Activated CD4-positive, alpha-beta T cell treated with anti-CD3 and anti-CD28 coated beads for 1 hour (primary cell): ENCODE results near the gene RPL36.
"Not testable (repeated sequence)": the region's sequence is repeated elsewhere in the genome, so short reads cannot be mapped to it uniquely, and the experiment has no call there.

Experiments
- DNase-seq: peaks from one replicate; pipeline ENCODE4 v3.0.0-alpha.2; 2020

The RPL36 gene

GRCh38 chr19:5707576-5708575 is 17.8 kb downstream of the RPL36 start:
- no peak for DNase-seq

- no peak for DNase-seq
These were observed 20.9 kb downstream of the RPL36 start for GRCh38 chr19:5711025-5711424.

- no peak for DNase-seq
These were observed 21.6 kb downstream of the RPL36 start for GRCh38 chr19:5711713-5712161.

GRCh38 chr19:5713228-5713627 is 23.1 kb downstream of the RPL36 start:
- DNase-seq: no peak

- DNase-seq: no peak
These were observed 24.7 kb downstream of the RPL36 start for GRCh38 chr19:5714816-5715215.

GRCh38 chr19:5717215-5717935 is 27.3 kb downstream of the RPL36 start:
- DNase-seq: no peak

GRCh38 chr19:5718037-5718578 is 28.0 kb downstream of the RPL36 start:
- DNase-seq: no peak

- DNase-seq: no peak
These were observed 28.6 kb downstream of the RPL36 start for GRCh38 chr19:5718579-5719273.

GRCh38 chr19:5719274-5719960 is 29.3 kb downstream of the RPL36 start:
- no peak for DNase-seq

GRCh38 chr19:5719961-5720790 is 30.1 kb downstream of the RPL36 start, which contains the start of the genes CATSPERD and LONP1:
Gene CATSPERD (plus strand): TSS chr19:5720637. CDS start chr19:5720738, 101 bp downstream.
Gene LONP1 (minus strand): TSS chr19:5720146. CDS start chr19:5720132, 14 bp downstream.
- DNase-seq: peak; percentile 97

- DNase-seq: no peak
These were observed 37.5 kb downstream of the RPL36 start for GRCh38 chr19:5727453-5728050.

- DNase-seq: not testable (repeated sequence)
These were observed 43.1 kb downstream of the RPL36 start for GRCh38 chr19:5733172-5733571.

- no peak for DNase-seq
These were observed 48.3 kb downstream of the RPL36 start for GRCh38 chr19:5738423-5738822.
